ENCODE results near the gene ADGRL1. TPM values are rescaled to one million over a fixed set of nuclear protein-coding genes. Genes with fewer than 3 reads are reported as not detected.

ADGRL1 gene
- total and polyA plus RNA-seq, 2 of the 8 experiments (the other 6 are each of a cell fraction or from before 2014, with no cell fraction given): 95.6 to 112 TPM

DNA sequence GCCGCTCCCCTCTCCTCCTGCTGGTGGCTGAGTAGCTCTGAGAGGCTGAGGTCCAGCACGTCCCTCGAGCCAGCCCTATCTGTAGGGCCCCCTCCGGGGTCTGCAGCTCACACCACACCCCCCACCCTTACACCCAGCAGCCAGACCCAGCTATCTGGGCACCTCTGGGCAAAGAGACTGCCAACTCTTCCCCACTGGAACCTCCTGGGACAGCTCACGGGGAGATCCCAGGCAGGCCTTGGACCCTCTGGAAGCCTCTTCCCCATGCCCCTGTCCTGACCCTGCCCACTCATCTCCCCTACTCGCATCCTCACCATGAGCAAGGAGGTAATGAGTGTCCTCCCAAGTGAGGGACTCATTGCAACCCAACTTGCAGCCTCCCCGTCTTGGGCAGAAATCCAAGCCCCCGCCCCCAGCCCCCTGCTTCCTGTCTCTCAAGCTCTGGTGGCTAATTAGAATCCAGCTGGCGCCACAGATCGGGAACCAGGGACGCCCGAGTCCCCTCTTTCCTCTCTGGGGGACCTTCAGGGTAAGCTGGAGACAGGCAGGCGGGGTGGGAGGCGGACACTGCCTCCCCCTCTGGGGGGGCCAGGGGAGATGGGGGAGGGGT, 22.1 kb downstream of the ADGRL1 start:
- Histone ChIP-seq H2BK5ac (ENCODE audit: low read depth, low read length) (no peak overlapping the region), H2BK12ac (ENCODE audit: low read depth, low read length) (no peak overlapping the region), H3K23ac (ENCODE audit: insufficient read length) (no peak overlapping the region), H3K23me2 (ENCODE audit: low read depth, low read length) (no peaks in the 10 kb centered on the region), H4K8ac (ENCODE audit: extremely low read depth, insufficient read depth, low read length) (no peak overlapping the region), H2BK15ac (ENCODE audit: low read length) (no peak overlapping the region), H3K36me3 (ENCODE audit: control insufficient read depth in 2 of 4, insufficient read depth in 4 of 4, low read length in 3 of 4) (no peaks in the 10 kb centered on the region), H4K91ac (replicated peaks; ENCODE audit: insufficient read length, low read length) (no peak overlapping the region), H3K4me3 (ENCODE audit: extremely low read depth in 1 of 4, insufficient read depth in 2 of 4, low read depth in 3 of 4, low read length in 4 of 4) (no peak overlapping the region), H3K4me2 (ENCODE audit: insufficient read depth in 1 of 2, low read depth in 2 of 2, low read length in 2 of 2) (no peak overlapping the region), H4K5ac (ENCODE audit: insufficient read length, low read depth, low read length) (no peak overlapping the region), H3K79me2 (ENCODE audit: control insufficient read depth in 1 of 2, insufficient read depth in 2 of 2, low read length in 2 of 2) (peaks cover 4 to 36% of the 10 kb centered on the region in 2 experiments; a peak in 3 of 4 replicates), H3K18ac (ENCODE audit: extremely low read depth, low read length) (no peak overlapping the region), H3K14ac (ENCODE audit: insufficient read length) (no peak overlapping the region), H2BK20ac (ENCODE audit: low read length) (no peak overlapping the region), H3K4me1 (replicated peaks in 1 of 4; ENCODE audit: control insufficient read depth in 3 of 4, insufficient read depth in 4 of 4, low read length in 3 of 4) (no peaks in the 10 kb centered on the region), H2BK120ac (replicated peaks; ENCODE audit: low read depth, low read length) (no peak overlapping the region), H2AFZ (ENCODE audit: low read length) (no peak overlapping the region), H3K9ac (replicated peaks in 1 of 4; ENCODE audit: extremely low read depth in 1 of 4, low read depth in 3 of 4, low read length in 3 of 4) (no peak overlapping the region), H3K9me3 (ENCODE audit: insufficient read depth in 2 of 2, low read depth in 1 of 2, low read length in 1 of 2) (no peaks in the 10 kb centered on the region), H3K56ac (replicated peaks; ENCODE audit: insufficient read length, low read depth, low read length) (no peak overlapping the region), H3K79me1 (ENCODE audit: low read depth, low read length) (peaks cover 3% of the 10 kb centered on the region), H3K27ac (ENCODE audit: low read depth, low read length) (no peak overlapping the region), H4K20me1 (replicated peaks in 1 of 2; ENCODE audit: control insufficient read depth in 1 of 2, insufficient read depth in 2 of 2, low read length in 2 of 2) (peaks cover 23 to 33% of the 10 kb centered on the region in 2 experiments), H2AK5ac (ENCODE audit: low read depth, low read length) (no peak overlapping the region), H3K27me3 (replicated peaks in 1 of 4; ENCODE audit: control insufficient read depth in 3 of 4, extremely low read depth in 1 of 4, insufficient read depth in 3 of 4, low read length in 3 of 4) (no peaks in the 10 kb centered on the region), H3K4ac (replicated peaks; ENCODE audit: insufficient read length, low read depth, low read length) (no peak overlapping the region)
- TF ChIP-seq RBBP5 (IDR thresholded peaks at IDR 0.05; ENCODE audit: borderline replicate concordance, low read depth, low read length): no peak
- TF ChIP-seq KDM5A (IDR thresholded peaks at IDR 0.05; ENCODE audit: low read length): no peak
- TF ChIP-seq CEBPB (IDR thresholded peaks at IDR 0.05; ENCODE audit: low read depth, low read length): no peak
- TF ChIP-seq FOSL1 (IDR thresholded peaks at IDR 0.05; ENCODE audit: insufficient read depth, low read depth, low read length): no peak
- FAIRE-seq (no peak), DNase-seq (ENCODE audit: low read depth in 1 of 2, low spot score in 2 of 2) (no peak)
- CTCF ChIA-PET (ENCODE audit: partially characterized antibody): interaction anchor here (0.6 to 2.5 kb wide), 8 partner anchors 9 to 288 kb away, joined by 3 to 24 read pairs (median 4); no protein-coding TSS in a partner anchor
- POLR2A ChIA-PET (ENCODE audit: partially characterized antibody): interaction anchor here (0.7 to 1.3 kb wide), 4 partner anchors 17 to 383 kb away, joined by 3 read pairs; no protein-coding TSS in a partner anchor
- WGBS, 2 experiments (ENCODE audit: extremely low coverage in 1 of 2, insufficient coverage in 1 of 2, insufficient read length in 1 of 2, insufficient replicate concordance in 2 of 2, low coverage in 1 of 2, low lambda C conversion rate in 2 of 2, missing lambda C conversion rate in 1 of 2): 89% methylated on average over 10 of the region's 14 CpGs; no CpG with 5 or more reads in 1 of the 2 experiments
